Erythroblast (primary cell): Measurements from ENCODE around the gene GALNT10.

Experiments
- GATA1 ChIP-seq: IDR thresholded peaks from 2 replicates; pipeline ENCODE4 v1.6.1; 2011; ENCODE audit warnings: low read depth, mild to moderate bottlenecking, control low read depth, low read length, moderate library complexity
- POLR2A ChIP-seq: IDR thresholded peaks from 2 replicates; pipeline ENCODE4 v1.6.1; 2011; ENCODE audit warnings: mild to moderate bottlenecking, low read length

- no peak for TF ChIP-seq POLR2A
- no peak for TF ChIP-seq GATA1
These were observed 207.3 kb downstream of the GALNT10 start for GRCh38 chr5:154397652-154398406.
